Stimulated activated CD4-positive, alpha-beta T cell treated with anti-CD3 and anti-CD28 coated beads, Interleukin-4, amount 100 ng/mL, for 1 hour (primary cell): Measurements from ENCODE around the gene PMEPA1.

Experiments
- DNase-seq: peaks from one replicate; pipeline ENCODE4 v3.0.0-alpha.2; 2020

The PMEPA1 gene

DNA sequence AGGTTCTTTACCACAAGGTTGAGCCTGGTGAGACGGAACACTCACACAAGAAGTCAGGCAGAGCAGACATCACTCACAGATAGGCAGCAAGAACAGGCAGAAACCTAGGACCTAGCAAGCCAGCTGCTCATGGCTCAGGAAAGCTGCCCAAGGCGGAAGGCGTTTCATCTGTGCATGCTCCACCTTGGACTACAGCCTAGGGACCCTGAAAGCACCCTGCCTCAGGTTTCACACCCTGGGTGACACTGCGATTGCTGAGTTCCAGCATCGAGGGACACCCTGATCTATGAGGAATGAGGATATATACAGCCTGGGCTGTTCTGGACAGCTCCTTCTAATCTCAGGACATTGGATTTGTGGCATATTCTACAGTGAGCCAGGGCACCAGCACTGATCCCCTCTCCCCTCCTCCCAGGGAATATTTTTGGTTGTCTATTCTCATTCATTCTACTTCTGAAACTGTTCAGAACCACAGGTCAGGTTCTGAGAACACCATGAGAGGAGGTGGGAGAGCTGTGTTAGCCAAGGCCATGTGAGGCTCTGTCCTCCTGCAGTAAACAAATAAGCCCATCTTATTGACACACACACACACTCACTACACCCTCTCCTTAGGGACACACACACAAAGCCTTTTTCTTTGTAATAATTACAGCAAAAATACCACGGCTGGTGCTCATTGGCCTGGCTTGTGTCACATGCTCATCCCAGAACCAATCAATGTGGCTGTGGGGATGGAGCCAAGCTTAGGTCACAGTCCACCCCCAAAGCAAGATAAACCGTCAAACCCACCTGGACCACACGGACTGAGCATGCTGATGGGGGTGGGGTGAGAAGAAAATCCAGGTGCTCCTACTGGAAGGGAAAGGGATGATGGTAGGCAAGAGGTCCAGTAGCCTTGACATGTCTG, 26.3 kb upstream of the PMEPA1 start:
- DNase-seq = no peak

DNA sequence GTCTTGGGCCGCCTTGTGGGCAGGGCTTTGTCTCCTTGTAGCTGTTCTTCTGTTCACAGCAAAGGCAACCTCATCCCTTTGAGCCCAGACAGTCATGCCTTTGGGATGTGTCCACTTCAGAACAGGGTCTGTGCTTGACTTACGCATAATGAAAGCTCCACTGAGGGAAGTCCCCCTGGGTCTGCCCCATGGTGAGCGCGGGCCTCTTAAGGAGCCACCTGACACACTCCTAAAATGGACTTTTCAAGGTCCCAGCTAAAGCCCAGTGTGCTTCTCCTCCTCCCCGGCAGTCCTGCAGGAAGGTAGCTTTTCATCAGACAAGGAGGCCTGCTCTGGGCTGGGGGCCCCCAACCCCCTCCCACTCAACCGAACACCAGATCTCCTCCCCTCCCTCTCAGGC, 24.9 kb upstream of the PMEPA1 start:
- DNase-seq = no peak

DNA sequence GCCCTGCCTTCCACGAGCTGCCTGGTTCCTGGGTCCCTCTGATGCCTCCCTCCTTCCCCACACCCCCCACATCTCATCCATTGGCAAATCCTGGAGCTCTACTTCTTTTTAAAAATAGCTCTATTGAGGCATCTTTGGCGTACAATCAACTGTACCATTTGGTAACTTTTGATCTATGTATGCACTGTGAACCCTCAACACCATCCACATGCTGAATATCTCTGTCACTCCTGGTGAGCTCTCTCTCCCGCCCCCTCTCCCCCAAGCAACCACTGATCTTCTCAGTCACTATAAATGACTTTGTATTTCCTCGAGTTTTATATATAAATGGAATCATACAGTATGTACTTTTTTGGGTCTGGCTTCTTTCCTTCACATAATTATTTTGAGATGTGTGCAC, 22.4 kb upstream of the PMEPA1 start:
- no peak for DNase-seq

DNA sequence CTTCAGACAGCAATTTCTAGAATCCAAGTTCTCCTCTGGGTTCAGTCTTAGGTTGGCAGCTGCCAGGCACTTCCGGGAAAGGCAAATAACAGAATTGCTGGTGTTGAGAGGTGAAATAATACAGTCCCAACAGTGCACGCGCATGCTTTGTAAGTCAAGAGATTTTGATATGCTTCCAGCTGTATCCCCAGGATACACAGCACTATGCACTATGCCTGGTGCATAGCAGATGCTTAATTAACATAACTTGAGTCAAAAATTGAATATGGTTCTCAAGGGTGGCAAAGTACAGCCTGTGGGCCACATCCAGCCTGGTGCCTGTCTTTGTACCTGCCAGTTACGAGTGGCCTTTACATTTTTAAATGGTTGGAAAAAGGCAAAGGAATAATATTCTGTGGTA, 18.9 kb upstream of the PMEPA1 start:
- DNase-seq = no peak

DNA sequence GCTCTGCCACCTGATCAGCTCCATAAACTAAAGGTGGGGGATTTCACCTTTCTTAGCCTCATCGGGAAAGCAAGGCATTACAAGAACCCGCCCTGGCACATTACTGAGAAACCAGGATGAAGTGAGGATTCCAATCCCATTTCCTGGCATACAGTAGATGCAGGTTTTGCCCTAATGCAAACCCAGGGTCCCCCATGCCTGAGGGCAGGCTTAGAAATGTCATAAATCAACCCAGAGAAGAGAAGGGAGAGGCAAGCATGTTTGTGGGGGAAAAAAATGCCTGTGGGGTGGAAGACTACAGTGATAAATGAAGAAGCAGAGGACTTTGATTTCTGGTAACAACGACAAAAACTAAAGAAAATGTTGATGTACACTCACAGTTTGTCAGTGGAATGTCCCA, 18.0 kb upstream of the PMEPA1 start:
- DNase-seq = no peak

DNA sequence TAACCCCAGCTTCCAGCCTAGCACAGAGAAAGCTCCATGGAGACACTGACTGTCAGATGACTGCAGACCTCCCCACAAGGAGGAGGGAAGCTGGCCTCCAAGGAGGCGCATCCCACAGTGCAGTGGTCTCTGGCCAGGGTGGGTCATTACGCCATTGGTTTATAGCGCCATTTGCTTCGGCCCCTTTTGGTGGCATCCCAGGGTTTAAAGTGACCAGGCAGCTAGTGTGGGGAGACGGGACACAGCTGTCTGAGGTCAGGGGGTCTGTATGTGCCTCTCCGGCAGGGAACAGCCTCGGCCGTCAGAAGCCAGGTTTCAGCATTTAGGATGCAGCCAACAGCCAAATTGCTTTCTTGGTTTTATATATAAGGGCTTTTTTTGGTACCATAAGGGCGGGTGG, 15.8 kb upstream of the PMEPA1 start:
- DNase-seq = no peak

DNA sequence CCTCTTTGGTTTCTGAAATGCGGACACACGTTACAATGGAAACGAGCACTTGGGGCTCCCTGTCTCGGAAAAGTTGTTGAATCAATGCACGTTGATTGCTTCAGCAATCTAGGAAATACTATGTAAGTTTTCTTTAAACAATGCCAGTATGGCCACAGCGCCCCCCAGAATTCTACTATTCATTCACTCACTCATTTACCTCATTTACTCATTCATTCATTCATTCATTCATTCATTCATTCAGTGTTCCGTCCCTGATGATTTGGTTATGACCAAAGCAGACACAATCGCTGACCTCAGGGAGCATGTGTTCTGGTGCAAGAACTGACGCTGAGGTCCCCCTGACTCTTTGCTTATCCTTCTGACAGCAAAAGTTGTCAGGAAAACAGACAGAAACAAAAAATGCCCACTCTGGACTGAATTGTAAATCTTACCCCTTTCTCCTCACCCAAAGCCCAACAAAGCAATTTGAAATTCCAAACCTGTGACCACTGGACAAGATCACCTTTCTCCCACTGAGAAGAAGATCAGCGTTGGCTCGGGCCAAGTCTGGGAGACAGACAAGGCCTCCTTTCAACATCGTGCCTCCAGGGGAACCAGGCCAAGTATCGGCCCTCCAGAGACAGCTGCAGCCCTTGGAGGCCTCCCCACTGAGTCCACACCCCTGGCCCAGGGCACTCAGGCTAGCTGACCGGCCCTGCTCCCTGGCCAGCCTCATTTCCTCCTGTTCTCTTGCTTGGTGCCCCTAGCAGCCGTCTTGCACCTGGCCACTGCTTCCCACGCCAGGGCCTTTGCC, 15.0 kb upstream of the PMEPA1 start:
- DNase-seq = no peak

DNA sequence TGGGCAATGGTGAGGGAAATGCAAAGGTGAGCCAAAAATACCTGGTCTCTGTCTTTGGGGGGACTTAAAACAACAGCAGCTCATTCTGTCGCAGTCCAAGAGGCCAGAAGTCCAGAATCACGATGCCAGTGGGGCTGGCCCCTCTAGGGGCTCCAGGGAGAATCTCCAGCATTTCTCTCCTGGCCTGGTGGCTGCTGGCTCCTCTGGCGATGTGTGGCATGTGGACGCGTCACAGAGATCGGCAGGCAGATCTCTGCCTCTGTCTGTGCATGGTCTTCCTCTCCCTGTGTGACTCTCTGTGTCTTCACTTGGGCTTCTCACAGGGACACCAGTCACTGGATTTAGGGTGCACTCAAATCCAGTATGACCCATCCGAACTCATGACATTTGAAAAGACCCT, 14.0 kb upstream of the PMEPA1 start:
- DNase-seq = no peak

DNA sequence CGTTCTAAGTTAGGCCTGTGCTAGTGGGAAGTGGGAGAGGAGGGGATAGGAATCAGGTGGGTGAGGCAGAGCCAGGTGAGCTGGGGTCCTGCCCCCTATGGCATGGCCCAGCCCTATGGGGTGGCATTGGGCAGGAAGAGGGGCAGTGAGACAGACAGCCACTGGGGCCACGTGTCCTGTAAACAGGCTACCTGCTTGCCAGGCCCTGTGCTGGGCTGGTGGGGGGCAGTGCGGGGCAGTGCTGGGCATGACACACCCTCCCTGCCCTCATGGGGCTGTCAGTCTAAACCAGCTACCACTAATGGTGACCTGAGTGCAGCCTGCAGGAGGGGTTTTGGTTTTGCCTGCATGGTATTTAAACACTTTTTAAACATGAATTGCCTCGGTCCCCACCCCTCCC, 10.1 kb upstream of the PMEPA1 start:
- DNase-seq = no peak

DNA sequence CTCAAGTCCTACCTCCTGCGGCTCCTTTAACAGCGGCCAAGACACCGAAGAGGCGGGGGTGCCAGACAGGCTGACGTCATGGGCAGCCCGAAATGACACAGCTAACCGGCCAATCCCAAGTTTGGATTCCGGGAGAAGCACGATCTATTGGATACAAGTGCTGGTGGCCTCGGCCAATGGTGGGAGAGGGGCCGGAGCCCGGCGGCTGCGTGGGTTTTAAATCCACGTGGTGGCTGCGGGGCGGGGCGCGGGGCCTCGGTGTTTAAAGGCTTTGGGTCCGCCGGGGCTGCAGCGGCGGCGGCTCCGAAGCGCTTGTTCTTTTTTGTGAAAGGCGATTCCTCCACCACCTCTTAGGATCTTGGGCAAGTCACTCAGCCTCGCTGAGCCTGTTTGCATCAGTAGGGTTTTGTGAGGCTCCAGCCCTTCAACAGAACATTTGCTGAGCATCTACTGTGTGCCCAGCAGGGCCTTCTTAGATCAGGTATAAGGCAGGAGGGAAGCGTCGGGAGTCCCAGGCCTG, 8.7 kb upstream of the PMEPA1 start:
- DNase-seq = peak; percentile 89

DNA sequence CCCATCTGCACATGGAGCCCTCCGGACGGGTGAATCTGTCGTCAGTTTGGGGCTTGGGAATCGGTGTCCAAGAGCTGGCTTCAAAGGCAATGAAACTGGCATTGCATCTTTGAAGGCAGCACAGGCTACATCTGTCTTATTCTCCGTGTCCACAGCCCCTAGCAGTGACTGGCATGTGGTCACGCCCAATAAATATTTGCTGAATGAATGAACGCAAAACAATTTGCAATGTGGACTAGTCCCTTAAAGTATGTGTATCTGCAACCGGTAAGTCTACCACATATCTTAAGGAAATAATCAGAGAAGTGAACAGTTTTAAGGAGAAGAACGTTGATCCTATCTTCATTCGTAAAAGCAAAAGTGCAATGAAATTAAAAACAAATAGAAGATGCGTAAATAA, 8.0 kb upstream of the PMEPA1 start:
- DNase-seq = no peak

DNA sequence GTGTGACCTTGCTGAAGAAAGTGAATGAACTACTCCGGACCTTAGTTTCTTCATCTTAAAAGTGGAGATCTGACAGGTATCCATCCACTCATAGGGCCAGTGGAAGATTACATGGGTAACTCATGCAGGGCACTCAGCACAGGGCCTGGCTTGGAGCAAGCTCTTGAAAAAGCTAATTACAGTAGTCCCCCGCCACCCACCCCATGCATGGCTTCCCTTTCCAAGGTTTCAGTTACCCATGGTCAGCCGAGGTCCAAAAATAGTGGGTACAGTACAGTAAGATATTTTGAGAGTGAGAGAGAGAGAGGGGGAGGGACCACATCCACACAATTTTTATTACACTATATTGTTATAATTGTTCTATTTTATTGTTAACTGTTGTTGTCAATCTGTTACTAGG, 7.1 kb upstream of the PMEPA1 start:
- no peak for DNase-seq

DNA sequence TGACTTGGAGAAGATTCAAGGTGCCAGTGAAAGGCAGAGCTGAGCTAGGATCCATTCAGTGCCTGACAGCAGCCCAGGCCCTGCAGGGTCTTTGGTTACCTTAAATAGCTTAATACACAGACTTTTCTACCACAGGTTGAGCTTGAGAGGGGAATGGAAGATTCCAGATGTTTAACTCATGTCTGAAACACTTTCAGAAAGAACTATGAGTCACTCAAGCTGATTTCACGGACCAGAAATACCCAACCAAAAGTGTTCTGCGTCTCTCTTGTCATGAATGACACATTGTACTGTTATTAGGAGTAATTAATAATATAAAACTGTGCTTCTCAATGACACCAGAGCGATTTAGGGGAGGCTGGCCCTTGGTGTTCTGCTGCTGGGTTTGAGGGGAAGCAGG, 6.4 kb upstream of the PMEPA1 start:
- DNase-seq = no peak

DNA sequence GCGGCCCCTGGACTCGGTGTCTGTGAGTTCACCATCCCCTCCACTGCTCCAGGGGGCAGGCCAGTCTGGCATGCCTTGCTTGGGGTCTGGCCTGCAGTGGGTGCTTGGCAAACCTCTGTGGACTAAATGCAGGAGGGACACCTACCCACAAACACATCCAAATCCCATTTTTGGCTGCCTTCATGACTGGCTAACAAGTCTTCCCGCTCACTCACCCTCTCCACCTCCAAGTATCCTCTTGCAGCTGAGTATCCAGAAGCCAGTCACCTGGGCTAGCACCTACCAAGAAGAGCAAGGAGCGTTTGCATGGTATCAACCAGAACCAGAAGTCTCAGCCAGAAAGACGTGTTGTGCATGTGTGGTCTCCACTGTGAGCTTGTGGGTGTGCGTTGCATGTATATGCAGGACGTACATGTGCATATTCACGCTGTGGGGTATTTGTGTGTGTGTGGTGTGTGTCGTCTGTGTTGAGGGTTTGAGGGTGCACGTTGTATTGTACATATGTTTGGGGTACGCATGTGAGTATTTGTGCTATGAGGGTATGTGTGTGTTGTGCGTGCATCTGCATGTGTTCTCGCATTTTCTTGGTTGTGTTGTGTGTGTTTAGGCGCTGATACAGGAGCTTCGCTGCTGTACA, 5.6 kb upstream of the PMEPA1 start:
- DNase-seq = no peak

DNA sequence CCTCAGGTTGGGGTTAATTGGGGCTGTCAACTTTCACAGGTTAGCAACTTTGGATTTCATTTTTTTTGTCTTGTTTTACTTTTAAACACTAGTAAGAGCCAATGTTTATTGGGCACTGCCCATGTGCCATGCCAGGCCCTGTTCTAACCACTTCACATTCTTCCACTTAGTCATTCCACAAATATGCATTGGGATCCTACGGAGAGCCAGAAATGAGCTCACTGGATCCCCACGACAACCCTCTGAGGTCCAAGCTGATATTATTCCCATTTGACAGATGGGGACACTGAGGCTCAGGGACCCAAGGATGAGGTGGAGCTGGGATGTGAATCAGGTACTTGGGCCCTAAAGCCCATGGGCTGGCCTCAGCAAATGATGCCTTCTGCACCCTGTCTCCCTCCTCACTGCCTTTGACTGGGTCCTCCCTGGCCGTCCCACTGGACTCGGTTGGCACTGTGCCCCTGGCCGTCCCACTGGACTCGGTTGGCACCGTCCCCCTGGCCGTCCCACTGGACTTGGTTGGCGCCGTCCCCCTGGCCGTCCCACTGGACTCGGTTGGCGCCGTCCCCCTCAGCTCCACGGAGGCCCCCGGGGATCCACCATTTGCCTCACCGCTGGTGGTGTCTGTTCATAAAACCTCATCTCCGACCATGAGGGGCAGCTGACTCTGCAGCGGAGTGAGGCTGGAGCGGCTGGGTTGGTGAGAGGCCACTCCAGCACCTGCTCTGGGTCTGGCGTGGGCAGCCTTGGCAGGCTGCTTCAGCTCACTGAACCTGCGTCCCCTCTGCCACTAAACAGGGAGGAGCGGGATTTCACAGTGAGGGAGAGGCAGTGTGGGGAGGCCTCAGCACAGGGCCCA, 4.8 kb upstream of the PMEPA1 start:
- no peak for DNase-seq

DNA sequence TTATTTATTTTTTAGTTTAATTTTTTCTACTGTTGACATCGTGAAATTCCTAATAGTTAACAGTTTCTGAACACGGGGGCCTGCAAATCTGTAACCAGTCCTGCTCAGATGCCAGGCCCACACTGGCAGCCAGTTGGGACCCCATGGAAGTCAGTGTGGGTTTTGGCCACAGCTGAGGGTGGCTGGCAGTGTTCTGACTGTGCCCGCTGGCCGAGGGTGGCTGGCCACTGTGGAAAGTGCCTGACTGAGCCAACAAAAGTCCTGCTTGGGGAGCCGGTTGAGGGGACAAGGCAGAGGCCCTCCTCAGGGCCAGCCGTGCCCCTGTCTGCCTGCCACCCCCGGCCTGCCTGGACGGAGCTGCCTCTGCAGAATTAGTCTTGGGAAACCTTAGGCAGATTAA, 4.1 kb upstream of the PMEPA1 start:
- no peak for DNase-seq

DNA sequence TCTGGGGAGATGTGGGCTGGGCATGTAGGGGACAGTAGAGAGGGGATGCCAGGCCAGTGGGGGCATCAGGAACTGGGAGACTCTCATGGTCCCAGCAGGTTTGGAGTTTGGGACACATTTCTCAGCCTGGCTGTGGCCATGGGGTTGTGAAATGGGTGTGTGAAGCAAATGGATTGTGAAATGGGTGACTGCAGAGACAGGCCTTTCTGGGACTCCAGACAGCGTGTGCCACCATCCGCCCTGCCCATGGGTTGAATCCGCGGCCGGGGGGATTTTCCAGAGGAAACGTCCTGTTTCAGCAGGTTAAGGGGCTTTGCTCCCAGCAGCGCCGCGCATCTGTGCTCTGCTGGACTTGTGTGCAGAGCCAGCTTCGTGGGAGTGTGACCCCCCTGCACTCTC, 3.7 kb upstream of the PMEPA1 start:
- DNase-seq = no peak

DNA sequence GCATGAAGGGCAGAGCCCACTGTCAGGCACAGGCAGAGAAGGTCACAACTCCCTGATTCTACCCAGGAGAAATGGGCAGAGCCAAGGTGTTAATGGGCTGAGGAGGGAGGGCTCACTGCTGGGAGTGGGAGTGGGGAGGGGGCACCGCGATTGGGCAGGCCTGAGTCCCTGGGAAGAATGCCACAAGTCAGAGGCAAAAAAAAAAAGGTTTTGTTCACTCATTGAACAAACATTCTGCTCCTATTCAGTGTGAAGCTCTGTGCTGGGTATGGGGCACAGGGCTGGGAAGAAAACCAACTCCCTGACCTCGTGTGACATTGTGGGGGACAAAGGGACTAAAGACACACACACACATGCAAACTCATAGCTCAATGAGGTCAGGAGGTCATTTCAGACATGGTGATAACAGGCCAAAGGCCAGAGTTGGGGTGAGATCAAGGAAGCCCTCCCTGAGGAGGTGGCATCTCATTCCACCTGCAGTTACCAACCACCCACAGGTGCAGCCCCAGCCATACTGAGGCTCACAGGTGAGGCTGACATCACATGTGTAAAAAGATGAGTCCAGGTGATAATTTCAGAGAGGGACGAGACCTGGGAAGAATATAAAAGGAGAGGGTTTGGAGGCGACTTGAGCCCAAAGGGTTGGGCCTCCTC, 3.2 kb upstream of the PMEPA1 start:
- DNase-seq = no peak

DNA sequence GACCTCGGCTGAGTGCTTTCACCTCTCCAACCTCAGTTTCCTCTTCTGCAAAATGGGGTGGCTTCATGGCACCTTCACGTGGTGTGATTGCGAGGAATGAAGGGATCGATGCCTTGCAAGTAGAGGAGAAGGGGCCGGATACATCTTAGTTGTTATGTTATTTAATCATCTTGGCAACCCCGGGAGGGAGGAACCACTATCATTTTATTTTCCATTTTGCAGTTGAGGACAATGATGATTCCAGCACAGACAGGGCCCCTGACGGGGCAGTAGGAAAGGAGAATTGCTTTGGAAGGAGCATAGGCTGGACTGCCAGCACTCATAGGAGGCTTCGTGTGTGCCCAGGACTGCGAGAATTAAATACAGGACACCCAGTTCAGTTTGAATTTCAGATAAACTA, 2.5 kb upstream of the PMEPA1 start:
- DNase-seq = no peak

DNA sequence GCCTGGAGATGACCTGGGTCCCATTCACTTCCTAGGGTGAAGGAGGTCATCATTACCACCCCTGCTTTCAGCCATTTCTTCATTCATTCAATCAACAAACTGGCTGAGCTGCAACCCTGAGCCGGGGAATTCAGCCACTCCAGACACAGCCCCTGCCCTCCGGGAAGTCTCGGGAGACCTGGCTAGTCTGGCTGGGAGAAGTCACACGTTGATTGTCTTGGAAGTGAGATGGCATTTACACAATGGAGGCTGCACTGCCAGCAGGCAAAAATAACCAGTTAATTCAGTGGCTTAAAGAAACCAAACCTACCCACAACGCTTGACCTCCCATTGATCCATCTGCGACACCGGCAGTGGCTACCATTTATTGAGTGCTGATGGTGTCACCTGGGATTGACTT, 2.0 kb upstream of the PMEPA1 start:
- DNase-seq = no peak

DNA sequence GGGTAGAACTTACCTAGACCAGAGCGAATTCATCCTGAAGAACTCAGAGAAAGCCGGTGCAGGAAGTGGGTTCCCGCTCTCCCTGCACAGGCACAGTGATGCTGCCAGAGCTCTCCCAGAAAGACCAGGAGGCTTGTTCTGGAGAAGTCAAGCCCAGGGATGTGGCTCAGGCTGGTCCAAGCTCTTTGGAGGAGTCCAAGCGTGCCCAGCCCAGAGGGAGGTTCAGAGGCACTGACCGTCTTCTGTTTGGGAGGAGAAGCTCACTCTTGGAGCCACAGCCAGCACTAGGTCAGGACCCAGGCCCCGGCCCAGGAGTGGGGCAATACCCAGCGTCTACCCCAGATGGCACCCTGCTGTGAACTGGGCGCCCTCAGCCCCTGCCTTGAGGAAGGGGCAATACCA, 1.5 kb upstream of the PMEPA1 start:
- DNase-seq = no peak

DNA sequence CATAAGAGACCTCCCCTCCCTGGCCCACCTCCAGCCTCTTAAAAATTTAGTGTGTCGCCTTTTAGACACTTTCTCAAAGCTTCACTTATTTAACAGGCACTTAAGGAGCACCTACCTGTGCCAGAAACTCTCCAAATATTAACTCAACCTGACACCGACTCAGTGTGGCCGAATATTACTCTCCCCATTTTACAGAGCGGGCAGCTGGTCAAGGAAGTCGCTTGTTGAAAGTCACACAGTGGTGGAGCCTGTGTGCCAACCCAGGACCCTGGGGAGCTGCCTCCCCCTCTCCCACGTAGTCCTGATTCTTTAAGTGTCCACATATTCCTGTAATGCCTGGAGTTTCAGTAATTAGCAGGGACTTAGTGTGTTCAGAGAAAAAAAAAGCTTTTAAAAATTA, 1.0 kb upstream of the PMEPA1 start:
- DNase-seq = no peak
